Coronary artery (tissue), 2 donors: ENCODE results near the gene PIGU.

Experiments used
- DNase-seq: peaks from one replicate; pipeline ENCODE4 v3.0.0-alpha.2; 2017; ENCODE audit warnings: low spot score
- H3K27ac ChIP-seq, 2 donors: fragments of 200-600 bp; sonication (generic); one replicate each; pipeline ENCODE4 v1.5.1; 2016 to 2019
- H3K4me3 ChIP-seq: fragments of 200-600 bp; sonication (generic); 2 replicates; pipeline ENCODE4 v1.5.1; 2016; ENCODE audit warnings: mild to moderate bottlenecking, moderate library complexity
- CTCF ChIP-seq: fragments of 200-600 bp; sonication (generic); IDR thresholded peaks from one replicate; pipeline ENCODE4 v1.5.1; 2019; ENCODE audit warnings: antibody characterized with exemption

Gene PIGU

GRCh38 chr20:34693414-34693813 is 16.5 kb upstream of the PIGU start:
- no peak overlapping the region for H3K27ac ChIP-seq
- no peak for DNase-seq

GRCh38 chr20:34691838-34692237 is 14.9 kb upstream of the PIGU start:
- H3K4me3 ChIP-seq = no peak overlapping the region
- no peak for TF ChIP-seq CTCF
- H3K27ac ChIP-seq = no peak overlapping the region
- no peak for DNase-seq

More at GRCh38 chr20:34693414-34693813, 16.5 kb upstream of the PIGU start:
- TF ChIP-seq CTCF = no peak
- no peak overlapping the region for H3K4me3 ChIP-seq

GRCh38 chr20:34689486-34689885 is 12.6 kb upstream of the PIGU start:
- TF ChIP-seq CTCF = no peak
- H3K27ac ChIP-seq = no peak overlapping the region
- no peak for DNase-seq

GRCh38 chr20:34683667-34684066 is 6.8 kb upstream of the PIGU start:
- TF ChIP-seq CTCF = no peak
- H3K27ac ChIP-seq = no peak overlapping the region
- H3K4me3 ChIP-seq = no peak overlapping the region
- no peak for DNase-seq

More at GRCh38 chr20:34689486-34689885, 12.6 kb upstream of the PIGU start:
- no peak overlapping the region for H3K4me3 ChIP-seq

- TF ChIP-seq CTCF = no peak
- DNase-seq = no peak
- Histone ChIP-seq H3K27ac (no peak overlapping the region), H3K4me3 (no peak overlapping the region)
These were observed 3.8 kb upstream of the PIGU start for GRCh38 chr20:34680586-34681175.

GRCh38 chr20:34675993-34676641 is 775 bp downstream of the PIGU start:
- peak overlapping the region; percentile 86 for H3K4me3 ChIP-seq
- H3K27ac ChIP-seq = peak overlapping the region; percentile 64 to 79
- TF ChIP-seq CTCF = no peak
- DNase-seq = no peak

GRCh38 chr20:34675561-34675960 is 1.3 kb downstream of the PIGU start:
- H3K27ac ChIP-seq = no peak overlapping the region
- no peak overlapping the region for H3K4me3 ChIP-seq
- no peak for DNase-seq
- no peak for TF ChIP-seq CTCF
